Activated CD8-positive, alpha-beta T cell treated with anti-CD3 and anti-CD28 coated beads, Interleukin-2, amount 10 ng/mL, durations not matched to agents 7 days and 5 days (primary cell): Measurements from ENCODE around the gene LINGO3. TPM values are rescaled to one million over a fixed set of nuclear protein-coding genes. Genes with fewer than 3 reads are reported as not detected.
A peak's percentile ranks its signal among the peaks of the same experiment; 100 is the strongest.
"Not testable (repeated sequence)": the region's sequence is repeated elsewhere in the genome, so short reads cannot be mapped to it uniquely, and the experiment has no call there.

ENCODE experiments used
- ATAC-seq: fragments of 150-1000 bp; cut with Tn5 transposase; one replicate; pipeline ENCODE4 v1.10.0; 2021; ENCODE audit warnings: moderate library complexity
- CTCF ChIA-PET: fragments of 350-600 bp; sonication (Branson Sonifier 250); formaldehyde crosslinking; loops from one replicate; lab custom pipeline; 2021; ENCODE audit warnings: antibody characterized with exemption; lab: Charles Lee
- POLR2A ChIA-PET: fragments of 350-600 bp; sonication (Branson Sonifier 250); formaldehyde crosslinking; loops from one replicate; lab custom pipeline; 2021; ENCODE audit warnings: antibody characterized with exemption; lab: Charles Lee
- DNase-seq: peaks from one replicate; pipeline ENCODE4 v3.0.0-alpha.2; 2020
- H3K27ac Mint-ChIP-seq: one replicate; pipeline ENCODE4 v1.8.0; 2021; ENCODE audit warnings: mild to moderate bottlenecking, mixed read lengths
- H3K27me3 Mint-ChIP-seq: one replicate; pipeline ENCODE4 v1.8.0; 2021; ENCODE audit warnings: low read depth, mixed read lengths
- H3K36me3 Mint-ChIP-seq: one replicate; pipeline ENCODE4 v1.8.0; 2021; ENCODE audit warnings: low read depth, mixed read lengths
- H3K4me1 Mint-ChIP-seq: one replicate; pipeline ENCODE4 v1.8.0; 2021; ENCODE audit warnings: low read depth, mixed read lengths
- H3K4me3 Mint-ChIP-seq: one replicate; pipeline ENCODE4 v1.8.0; 2021; ENCODE audit warnings: mild to moderate bottlenecking, mixed read lengths
- H3K9me3 Mint-ChIP-seq: one replicate; pipeline ENCODE4 v1.8.0; 2022; ENCODE audit warnings: mixed read lengths; ENCODE audit not compliant: insufficient read depth
- total RNA-seq, 2 experiments: library from RNA; stranded (reverse); gene quantifications; one replicate each; pipeline ENCODE4 v1.2.3, GENCODE V29; 2021

The LINGO3 gene
- total RNA-seq, 2 experiments from 2014 or later, result 0.66 to 0.76 TPM

DNA sequence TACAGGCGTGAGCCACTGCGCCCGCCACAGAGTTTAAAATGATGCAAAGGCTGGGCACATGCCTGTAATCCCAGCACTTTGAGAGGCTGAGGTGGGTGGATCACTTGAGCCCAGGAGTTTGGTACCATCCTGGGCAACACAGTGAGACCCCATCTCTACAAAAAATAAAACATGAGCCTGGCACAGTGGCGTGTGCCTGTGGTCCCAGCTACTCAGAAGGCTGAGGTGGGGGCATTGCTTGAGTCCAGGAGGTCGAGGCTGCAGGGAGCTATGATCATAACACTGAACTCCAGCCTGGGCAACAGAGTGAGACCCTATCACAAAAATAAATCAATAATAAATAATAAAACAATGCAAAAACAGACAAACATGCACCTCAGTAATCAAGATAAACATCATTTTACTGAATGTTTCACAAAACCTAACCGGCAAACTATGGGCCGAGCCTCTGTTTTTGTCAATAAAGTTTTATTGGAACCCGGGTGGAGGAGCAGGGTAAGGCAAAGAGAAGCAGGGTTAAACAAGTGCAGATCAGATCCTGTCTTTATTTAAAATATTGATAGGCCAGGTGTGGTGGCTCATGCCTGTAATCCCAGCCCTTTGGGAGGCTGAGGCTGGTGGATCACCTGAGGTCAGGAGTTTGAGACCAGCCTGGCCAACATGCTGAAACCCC lies 24.0 kb downstream of the LINGO3 start:
- Mint-ChIP-seq H3K36me3 (no peaks in the 10 kb centered on the region), H3K4me3 (no peak overlapping the region), H3K27me3 (peaks cover 2% of the 10 kb centered on the region), H3K9me3 (no peaks in the 10 kb centered on the region), H3K27ac (no peak overlapping the region), H3K4me1 (peaks cover 32% of the 10 kb centered on the region)
- no peak for DNase-seq
- ChIA-PET CTCF (interaction anchor here (1.4 kb wide), 1 partner anchor 10 kb away, joined by 4 read pairs; no protein-coding TSS in a partner anchor), POLR2A (interaction anchor here (0.6 kb wide), 1 partner anchor 36 kb away, joined by 3 read pairs; no protein-coding TSS in a partner anchor)
- no peak for ATAC-seq

- H3K36me3 Mint-ChIP-seq, result no peaks in the 10 kb centered on the region
- DNase-seq (no peak), ATAC-seq (no peak)
- H3K27me3 Mint-ChIP-seq, result no peaks in the 10 kb centered on the region
- CTCF ChIA-PET, result no interaction called here
- H3K27ac Mint-ChIP-seq, result no peak overlapping the region
- H3K4me1 Mint-ChIP-seq, result peaks cover 22% of the 10 kb centered on the region
- peak overlapping the region; percentile 40 for H3K4me3 Mint-ChIP-seq
- H3K9me3 Mint-ChIP-seq, result no peaks in the 10 kb centered on the region
- POLR2A ChIA-PET, result interaction anchor here (0.9 kb wide), 1 partner anchor 11 kb away, joined by 3 read pairs; no protein-coding TSS in a partner anchor
Measured at GRCh38 chr19:2282862-2283237, 25.1 kb downstream of the LINGO3 start.

DNA sequence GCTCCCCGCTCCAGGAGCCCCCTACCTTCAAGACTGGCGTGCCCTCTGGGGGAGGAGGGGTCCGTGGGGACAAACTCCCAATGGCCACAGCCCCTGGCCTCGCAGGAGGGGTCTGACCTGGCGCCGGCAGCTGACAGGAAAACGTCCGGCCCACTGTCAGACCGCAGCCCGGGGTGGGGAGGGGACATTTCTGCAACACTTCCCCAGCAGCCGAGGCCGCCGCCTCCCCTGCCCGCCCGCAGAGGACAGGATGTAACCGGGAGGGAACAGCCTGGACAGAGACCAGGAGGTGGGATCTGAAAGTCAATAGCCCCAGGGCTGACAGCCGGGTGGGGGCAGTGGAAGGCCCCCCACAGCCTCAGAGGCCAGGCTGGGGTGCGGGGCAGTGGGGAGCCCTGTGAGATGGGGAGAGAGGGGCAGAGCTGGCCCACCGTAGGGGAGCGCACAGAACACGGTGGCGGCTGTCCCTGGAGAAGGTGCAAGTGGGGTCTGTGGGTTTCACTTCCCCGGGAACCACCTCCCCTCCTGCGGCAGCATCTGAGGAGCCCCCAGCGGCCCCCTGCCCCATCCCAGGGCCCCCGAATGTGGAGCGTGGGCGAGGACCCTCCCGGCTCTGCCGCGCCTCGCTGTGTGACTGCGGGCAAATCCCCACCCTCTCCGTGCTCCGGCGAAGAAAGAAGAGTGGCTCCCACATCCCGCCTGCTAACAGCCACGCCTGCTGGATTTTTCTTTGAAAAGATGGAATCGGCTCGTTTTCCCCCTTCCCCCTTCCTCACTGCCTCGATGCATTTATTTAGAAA lies 25.7 kb downstream of the LINGO3 start, which contains the start of gene PEAK3:
Gene PEAK3, minus strand, starts transcription at position 114 of the 800 bp plus-strand sequence. CDS start 1,244 bp downstream, outside the sequence.
- ATAC-seq (peak; percentile 57), DNase-seq (peak; percentile 71)
- ChIA-PET POLR2A (interaction anchor here (0.9 kb wide), 1 partner anchor 11 kb away, joined by 3 read pairs; no protein-coding TSS in a partner anchor), CTCF (interaction anchor here (1.0 kb wide), 1 partner anchor 47 kb away, joined by 3 read pairs; the partner anchor contains the start of gene PLEKHJ1)
- H3K4me3 Mint-ChIP-seq, result peak within 1 kb of the TSS; percentile 66
- peak within 1 kb of the TSS; percentile 74 for H3K27ac Mint-ChIP-seq
- H3K27me3 Mint-ChIP-seq, result no peaks in the 10 kb centered on the region
- peaks cover 20% of the 10 kb centered on the region for H3K4me1 Mint-ChIP-seq
- peaks cover under 1% of the 10 kb centered on the region for H3K36me3 Mint-ChIP-seq
- no peaks in the 10 kb centered on the region for H3K9me3 Mint-ChIP-seq

GRCh38 chr19:2281265-2282061 lies 26.5 kb downstream of the LINGO3 start:
- not testable (repeated sequence) for H3K36me3 Mint-ChIP-seq

GRCh38 chr19:2280633-2281264 lies 27.2 kb downstream of the LINGO3 start:
- ChIA-PET POLR2A (no interaction called here), CTCF (interaction anchor here (0.7 kb wide), 1 partner anchor 21 kb away, joined by 5 read pairs; no protein-coding TSS in a partner anchor)
- no peak overlapping the region for H3K4me3 Mint-ChIP-seq
- DNase-seq (no peak), ATAC-seq (no peak)
- H3K4me1 Mint-ChIP-seq, result peaks cover 22% of the 10 kb centered on the region
- H3K27me3 Mint-ChIP-seq, result no peaks in the 10 kb centered on the region
- no peak overlapping the region for H3K27ac Mint-ChIP-seq
- peaks cover 4% of the 10 kb centered on the region for H3K36me3 Mint-ChIP-seq
- H3K9me3 Mint-ChIP-seq, result no peaks in the 10 kb centered on the region

More at GRCh38 chr19:2281265-2282061, 26.5 kb downstream of the LINGO3 start:
- H3K9me3 Mint-ChIP-seq, H3K27me3 Mint-ChIP-seq, ATAC-seq, POLR2A ChIA-PET, DNase-seq: not testable (repeated sequence)
- CTCF ChIA-PET, result interaction anchor here (0.7 to 1.0 kb wide), 2 partner anchors 22 to 46 kb away, joined by 3 to 5 read pairs; partner anchors contain the start of gene PLEKHJ1
- Mint-ChIP-seq H3K4me3 (peak overlapping the region; percentile 66), H3K4me1 (peaks cover 22% of the 10 kb centered on the region), H3K27ac (peak overlapping the region; percentile 57)

DNA sequence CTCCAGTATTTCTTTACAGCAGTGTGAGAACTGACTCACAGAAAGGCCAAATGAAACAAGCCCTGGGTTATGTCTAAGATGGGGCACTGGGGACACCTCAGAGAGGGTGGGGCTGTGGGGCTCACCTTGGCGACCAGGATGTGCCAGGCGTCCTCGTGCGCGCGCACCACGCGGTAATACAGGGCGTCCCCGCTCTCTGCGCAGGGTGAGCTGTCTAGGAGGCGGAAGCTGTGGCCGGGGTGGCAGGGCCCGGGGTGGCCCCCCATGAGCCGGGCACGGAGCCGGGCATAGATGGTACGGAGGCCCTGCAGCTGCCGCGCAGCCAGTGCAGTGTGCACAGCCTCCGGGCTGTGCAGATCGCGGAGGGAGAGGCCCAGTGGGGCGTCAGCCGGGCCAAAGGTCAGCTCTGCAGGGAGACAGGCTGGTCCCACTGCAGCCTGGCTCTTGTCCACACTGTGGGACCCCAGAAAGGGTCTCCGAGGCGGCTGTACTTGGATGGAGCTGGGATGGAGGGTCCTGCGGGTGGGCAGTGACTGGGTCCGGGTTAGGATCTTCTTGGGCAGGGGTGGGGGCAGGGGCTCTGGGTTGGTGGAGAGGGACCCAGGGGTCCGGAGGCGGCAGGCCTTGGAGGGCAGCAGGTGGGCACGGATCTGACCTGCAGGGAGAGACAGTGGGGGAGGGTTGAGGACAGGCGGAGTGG lies 29.3 kb downstream of the LINGO3 start:
- Mint-ChIP-seq H3K4me3 (no peak overlapping the region), H3K9me3 (no peaks in the 10 kb centered on the region), H3K36me3 (peaks cover 16% of the 10 kb centered on the region), H3K27me3 (no peaks in the 10 kb centered on the region), H3K27ac (no peak overlapping the region), H3K4me1 (peaks cover 35% of the 10 kb centered on the region)
- ChIA-PET POLR2A (no interaction called here), CTCF (interaction anchor here (0.5 kb wide), 1 partner anchor 195 kb away, joined by 4 read pairs; no protein-coding TSS in a partner anchor)
- DNase-seq (no peak), ATAC-seq (no peak)

DNA sequence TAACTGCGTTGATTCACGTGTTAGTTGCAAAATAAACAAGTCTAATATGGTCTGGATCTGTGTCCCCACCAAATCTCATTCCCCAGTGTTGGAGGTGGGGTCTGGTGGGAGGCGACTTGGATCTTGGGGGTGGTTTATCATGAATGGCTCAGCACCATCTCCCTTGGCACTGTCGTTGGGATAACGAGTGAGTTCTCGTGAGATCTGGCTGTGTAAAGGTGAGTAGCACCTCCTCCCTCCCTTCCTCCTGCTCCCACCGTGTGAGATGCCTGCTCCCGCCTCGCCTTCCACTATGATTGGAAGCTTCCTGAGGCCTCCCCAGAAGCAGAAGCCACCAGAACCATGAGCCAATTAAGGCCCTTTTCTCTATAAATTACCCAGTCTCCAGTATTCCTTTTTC lies 30.8 kb downstream of the LINGO3 start:
- Mint-ChIP-seq H3K27ac (no peak overlapping the region), H3K36me3 (peaks cover 26% of the 10 kb centered on the region), H3K27me3 (no peaks in the 10 kb centered on the region), H3K4me3 (no peak overlapping the region), H3K4me1 (peaks cover 37% of the 10 kb centered on the region), H3K9me3 (no peaks in the 10 kb centered on the region)
- POLR2A ChIA-PET, result interaction anchor here (0.6 to 1.0 kb wide), 2 partner anchors 10 to 97 kb away, joined by 3 read pairs; no protein-coding TSS in a partner anchor
- CTCF ChIA-PET, result interaction anchor here (0.8 kb wide), 1 partner anchor 37 kb away, joined by 3 read pairs; no protein-coding TSS in a partner anchor
- no peak for ATAC-seq
- DNase-seq, result no peak

DNA sequence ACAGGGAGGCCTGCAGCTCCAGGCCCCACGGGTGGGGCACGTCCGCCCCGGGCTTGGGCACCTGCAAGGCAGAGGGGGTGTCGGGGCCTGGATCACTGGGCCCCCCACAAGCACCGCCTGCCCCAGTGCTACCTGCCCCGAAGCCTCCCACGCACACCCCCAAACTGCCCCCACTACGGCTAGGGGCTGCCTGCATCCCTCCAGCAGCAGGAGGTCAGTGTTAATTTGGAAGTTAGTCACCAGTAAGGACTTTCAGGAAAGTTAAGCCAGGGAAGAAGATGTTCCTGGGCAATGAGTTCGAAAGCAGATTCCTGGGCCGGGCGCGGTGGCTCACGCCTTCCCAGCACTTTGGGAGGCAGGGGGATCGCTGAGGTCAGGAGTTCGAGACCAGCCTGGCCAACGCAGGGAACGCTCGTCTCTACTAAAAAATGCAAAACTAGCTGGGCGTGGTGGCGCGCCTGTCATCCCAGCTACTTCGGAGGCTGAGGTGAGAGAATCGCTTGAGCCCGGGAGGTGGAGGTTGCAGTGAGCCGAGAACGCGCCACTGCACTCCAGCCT lies 31.4 kb downstream of the LINGO3 start:
- H3K27ac Mint-ChIP-seq, result no peak overlapping the region
- CTCF ChIA-PET, result interaction anchor here (0.7 kb wide), 1 partner anchor 13 kb away, joined by 3 read pairs; no protein-coding TSS in a partner anchor
- DNase-seq, result no peak

GRCh38 chr19:2275588-2276428 lies 32.1 kb downstream of the LINGO3 start:
- no peak for ATAC-seq
- H3K4me1 Mint-ChIP-seq, result peaks cover 38% of the 10 kb centered on the region
- CTCF ChIA-PET, result interaction anchor here (0.7 to 2.5 kb wide), 7 partner anchors 13 to 335 kb away, joined by 3 to 15 read pairs (median 3); no protein-coding TSS in a partner anchor
- POLR2A ChIA-PET, result interaction anchor here (0.6 to 1.0 kb wide), 3 partner anchors 10 to 1770 kb away, joined by 3 read pairs; no protein-coding TSS in a partner anchor
- H3K4me3 Mint-ChIP-seq, result no peak overlapping the region
- peaks cover 35% of the 10 kb centered on the region for H3K36me3 Mint-ChIP-seq
- no peaks in the 10 kb centered on the region for H3K27me3 Mint-ChIP-seq
- H3K27ac Mint-ChIP-seq, result no peak overlapping the region
- H3K9me3 Mint-ChIP-seq, result no peaks in the 10 kb centered on the region
- no peak for DNase-seq

More for the DNA sequence above, 31.4 kb downstream of the LINGO3 start:
- no peaks in the 10 kb centered on the region for H3K27me3 Mint-ChIP-seq
- POLR2A ChIA-PET, result interaction anchor here (0.9 to 1.0 kb wide), 2 partner anchors 10 to 11 kb away, joined by 3 read pairs; no protein-coding TSS in a partner anchor
- H3K9me3 Mint-ChIP-seq, result no peaks in the 10 kb centered on the region
- ATAC-seq, result no peak
- peaks cover 36% of the 10 kb centered on the region for H3K4me1 Mint-ChIP-seq
- peaks cover 31% of the 10 kb centered on the region for H3K36me3 Mint-ChIP-seq
- no peak overlapping the region for H3K4me3 Mint-ChIP-seq
